ENCODE results near the gene TMED3.
A peak's percentile ranks its signal among the peaks of the same experiment; 100 is the strongest.

Gene TMED3

DNA sequence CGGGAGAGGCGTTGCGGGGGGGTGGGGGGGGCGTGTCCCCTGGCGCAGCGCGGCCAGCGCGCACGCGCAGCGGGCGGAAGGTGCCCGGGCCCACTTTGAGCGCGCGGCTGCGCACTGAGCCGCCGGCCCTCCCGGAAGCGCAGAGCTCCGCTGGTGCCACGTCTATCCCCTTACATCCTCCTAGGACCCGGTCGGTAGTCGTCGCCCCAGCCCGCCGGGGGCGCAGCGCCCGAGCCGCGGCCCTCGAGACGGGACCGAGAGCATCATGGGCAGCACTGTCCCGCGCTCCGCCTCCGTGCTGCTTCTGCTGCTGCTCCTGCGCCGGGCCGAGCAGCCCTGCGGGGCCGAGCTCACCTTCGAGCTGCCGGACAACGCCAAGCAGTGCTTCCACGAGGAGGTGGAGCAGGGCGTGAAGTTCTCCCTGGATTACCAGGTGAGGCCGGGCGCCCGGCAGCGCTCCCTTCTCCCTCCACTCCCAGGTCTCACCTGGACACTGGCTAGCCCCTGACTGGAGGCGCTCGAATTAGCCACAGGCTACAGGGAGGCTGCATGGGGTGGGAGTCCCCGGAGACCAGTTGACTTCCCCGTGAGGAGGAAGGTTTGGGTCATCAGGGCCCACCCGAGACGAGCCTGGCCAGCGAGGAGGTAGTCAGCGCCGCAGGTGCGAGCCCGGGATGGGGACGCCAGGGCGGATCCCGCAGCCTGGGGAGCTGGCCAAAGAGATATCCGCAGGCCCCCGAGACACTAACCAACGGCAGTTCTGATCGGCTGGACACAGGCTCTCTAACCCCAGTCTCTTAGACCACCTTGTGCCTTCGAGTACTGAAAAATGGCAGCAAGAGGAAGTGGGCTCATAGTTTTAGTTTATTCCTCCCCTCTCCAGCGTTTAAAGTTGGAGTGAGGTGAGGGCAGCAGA, at the start of gene TMED3:
TSS of gene TMED3 (plus strand) at position 128 of the 916 bp plus-strand sequence. CDS start at position 266, 138 bp downstream.
- peak; percentile 85 for DNase-seq (ENCODE audit: low read depth)

- no peak for DNase-seq (ENCODE audit: low read depth)
Measured at GRCh38 chr15:79261836-79262235, 49.1 kb upstream of the TMED3 start.

DNA sequence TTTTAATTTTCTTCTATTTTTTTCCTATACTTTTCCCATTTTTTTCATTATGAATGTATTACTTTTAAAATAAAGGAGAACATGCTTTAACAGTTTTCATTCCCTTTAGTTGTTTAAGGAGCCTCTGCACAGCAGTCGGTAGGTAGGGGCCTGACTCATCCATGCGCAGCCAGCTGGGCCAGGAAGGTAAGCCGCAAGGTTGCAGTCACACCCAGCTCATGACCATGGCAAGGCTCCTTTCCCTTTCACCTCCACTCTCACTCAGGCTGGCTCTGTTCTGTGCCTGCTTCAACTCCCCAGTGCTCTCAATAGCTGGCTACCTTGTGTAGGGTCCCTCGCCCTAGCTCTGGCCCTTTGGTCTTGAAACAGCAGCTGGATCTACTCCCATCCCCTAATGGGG, 45.7 kb upstream of the TMED3 start:
- no peak for DNase-seq (ENCODE audit: low read depth)

- DNase-seq (ENCODE audit: low read depth): no peak
Measured at GRCh38 chr15:79265987-79266579, 44.8 kb upstream of the TMED3 start.

GRCh38 chr15:79282371-79283251, 28.3 kb upstream of the TMED3 start, which contains the start of gene ANKRD34C:
Gene ANKRD34C (plus strand): TSS chr15:79282722. CDS start chr15:79293285, 10,563 bp downstream.
- DNase-seq (ENCODE audit: low read depth): no peak

- DNase-seq (ENCODE audit: low read depth): peak; percentile 9
Measured at GRCh38 chr15:79283252-79284048, 27.5 kb upstream of the TMED3 start.

DNA sequence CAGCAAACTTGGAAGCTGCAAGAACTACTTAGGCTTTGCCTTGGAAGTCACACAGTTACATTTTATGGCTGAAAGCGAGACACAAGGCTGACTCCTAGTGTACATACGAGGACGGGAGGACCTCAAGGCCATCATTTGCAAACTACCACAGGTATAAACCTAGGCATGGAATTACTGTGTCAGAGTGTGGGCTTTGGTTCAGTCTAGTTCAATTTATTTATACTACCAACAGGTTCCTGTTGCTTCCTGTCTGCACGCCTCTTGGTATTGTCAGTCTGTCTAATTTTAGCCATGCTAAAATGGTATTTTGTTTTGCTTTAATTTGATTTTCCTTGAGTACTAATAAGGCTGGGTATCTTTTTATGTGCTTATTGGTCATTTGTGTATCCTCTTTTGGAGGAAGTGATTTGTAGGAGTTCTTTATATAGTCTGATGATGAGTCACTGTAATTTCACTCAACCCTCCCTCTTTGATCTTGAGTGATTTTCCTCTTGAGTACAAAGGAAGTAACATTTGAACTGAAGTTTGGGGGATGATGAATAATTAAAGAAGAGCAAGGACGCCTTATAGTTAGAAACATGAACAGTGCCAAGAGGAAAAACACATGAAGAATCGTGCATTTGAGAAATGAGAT, 20.2 kb upstream of the TMED3 start:
- DNase-seq (ENCODE audit: low read depth): no peak

DNA sequence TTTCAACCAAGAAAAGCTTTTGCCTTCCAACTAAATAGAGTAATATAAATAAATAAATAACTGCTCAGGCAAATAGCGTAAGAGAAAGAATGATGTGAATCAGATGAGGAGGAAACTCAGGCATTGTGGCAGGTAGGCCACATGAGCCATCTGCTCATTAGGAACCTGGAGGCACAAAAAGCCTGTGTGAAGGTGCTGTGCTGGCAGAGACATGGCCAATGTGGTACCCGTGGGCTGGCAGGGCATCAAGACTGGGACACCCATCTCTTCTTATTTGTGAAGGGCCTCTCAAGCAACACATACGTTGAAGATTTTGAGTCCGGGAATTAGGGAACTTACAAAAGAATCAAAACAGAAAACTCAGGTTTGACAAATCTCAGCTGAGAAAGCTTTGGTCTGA, 18.9 kb upstream of the TMED3 start:
- no peak for DNase-seq (ENCODE audit: low read depth)

- no peak for DNase-seq (ENCODE audit: low read depth)
Measured at GRCh38 chr15:79294075-79294474, 16.8 kb upstream of the TMED3 start.

GRCh38 chr15:79296583-79296982, 14.3 kb upstream of the TMED3 start:
- DNase-seq (ENCODE audit: low read depth): peak; percentile 5

GRCh38 chr15:79299126-79299840, 11.6 kb upstream of the TMED3 start:
- DNase-seq (ENCODE audit: low read depth): no peak

- DNase-seq (ENCODE audit: low read depth): no peak
Measured at GRCh38 chr15:79299841-79300235, 11.1 kb upstream of the TMED3 start.

GRCh38 chr15:79307251-79307650, 3.7 kb upstream of the TMED3 start:
- DNase-seq (ENCODE audit: low read depth): no peak

- no peak for DNase-seq (ENCODE audit: low read depth)
Measured at GRCh38 chr15:79308874-79309273, 2.0 kb upstream of the TMED3 start.

DNA sequence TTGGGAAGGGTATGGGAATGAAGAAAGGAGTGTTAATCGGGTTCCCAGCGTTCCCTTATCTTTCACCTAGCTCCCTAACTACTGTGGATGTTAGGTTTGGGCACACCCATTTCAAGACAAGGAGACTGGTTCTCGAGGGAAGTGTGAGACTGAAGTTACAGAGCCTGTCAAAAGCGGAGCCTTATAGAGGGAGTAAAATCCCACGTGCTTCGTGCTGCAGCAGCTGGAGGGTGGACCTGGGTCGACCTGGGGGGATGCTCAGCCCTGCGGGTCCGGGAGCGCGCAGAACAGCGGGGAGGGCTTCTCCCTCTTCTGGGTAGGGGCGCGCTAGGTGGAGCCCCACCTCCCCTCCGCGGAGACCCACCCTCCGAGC, 314 bp upstream of the TMED3 start:
- DNase-seq (ENCODE audit: low read depth): peak; percentile 37

- no peak for DNase-seq (ENCODE audit: low read depth)
Measured at GRCh38 chr15:79311901-79312553, 1.1 kb downstream of the TMED3 start.

GRCh38 chr15:79314186-79314585, 3.3 kb downstream of the TMED3 start:
- no peak for DNase-seq (ENCODE audit: low read depth)

GRCh38 chr15:79314811-79315210, 3.9 kb downstream of the TMED3 start:
- no peak for DNase-seq (ENCODE audit: low read depth)

DNA sequence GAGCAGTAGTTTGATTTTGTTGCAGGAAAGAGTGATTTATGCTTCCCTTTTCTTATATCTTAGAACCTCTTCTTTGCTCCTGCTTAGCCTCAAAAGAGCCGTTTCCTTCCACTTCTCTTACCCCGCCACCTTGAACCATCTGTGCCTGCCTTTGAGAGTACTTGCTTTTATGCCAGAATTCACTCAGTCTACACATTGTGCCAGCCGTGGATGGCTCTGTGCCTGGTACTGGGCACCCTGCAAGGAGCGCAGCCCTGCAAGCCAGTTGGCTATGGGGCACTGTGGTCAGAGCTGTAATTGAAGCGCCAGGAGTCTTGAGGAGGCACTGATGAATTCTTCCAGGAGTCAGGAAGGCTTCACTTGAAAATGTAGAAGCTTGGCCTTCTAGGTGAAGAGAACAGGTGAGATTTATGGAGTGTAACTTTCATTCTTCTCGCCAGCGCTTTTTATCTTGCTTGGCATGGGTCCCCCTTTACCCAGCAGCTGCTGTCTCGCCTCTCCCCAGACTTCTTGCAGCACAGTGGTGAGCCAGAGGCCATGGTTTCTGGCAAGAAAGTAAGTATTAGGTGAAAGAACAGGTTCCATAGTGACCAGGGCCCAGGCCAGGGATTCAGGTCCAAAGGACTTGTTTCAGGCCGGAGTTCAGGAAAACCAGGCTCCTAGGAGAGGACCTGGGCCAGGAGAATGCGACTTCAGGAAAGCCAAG, 4.9 kb downstream of the TMED3 start:
- DNase-seq (ENCODE audit: low read depth): no peak

Measured in ELR (cell line).